Fibroblast of skin of back (primary cell): Measurements from ENCODE around the gene MYT1.

Experiments
- DNase-seq: peaks from one replicate; pipeline ENCODE4 v3.0.0-alpha.2; 2013

The MYT1 gene

DNA sequence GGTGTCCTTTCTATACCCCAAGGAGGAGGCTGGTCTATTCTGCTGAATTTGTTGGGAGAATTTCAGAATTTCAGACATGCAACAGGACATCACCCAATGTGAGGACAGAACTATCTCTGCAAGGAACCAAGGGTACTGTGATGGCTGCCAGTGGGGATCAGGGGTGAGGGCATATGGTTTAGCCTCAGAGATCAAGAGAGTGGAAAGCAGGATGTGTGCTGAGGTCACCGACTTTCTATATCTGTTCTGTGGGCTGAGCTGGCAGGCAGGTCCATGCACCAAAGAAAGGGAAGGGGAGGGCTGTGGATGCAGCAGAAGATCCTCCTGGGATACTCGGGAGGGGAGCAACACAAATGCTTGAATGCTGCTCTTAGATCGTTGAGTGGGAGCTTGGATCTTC lies 28.8 kb downstream of the MYT1 start:
- no peak for DNase-seq

DNA sequence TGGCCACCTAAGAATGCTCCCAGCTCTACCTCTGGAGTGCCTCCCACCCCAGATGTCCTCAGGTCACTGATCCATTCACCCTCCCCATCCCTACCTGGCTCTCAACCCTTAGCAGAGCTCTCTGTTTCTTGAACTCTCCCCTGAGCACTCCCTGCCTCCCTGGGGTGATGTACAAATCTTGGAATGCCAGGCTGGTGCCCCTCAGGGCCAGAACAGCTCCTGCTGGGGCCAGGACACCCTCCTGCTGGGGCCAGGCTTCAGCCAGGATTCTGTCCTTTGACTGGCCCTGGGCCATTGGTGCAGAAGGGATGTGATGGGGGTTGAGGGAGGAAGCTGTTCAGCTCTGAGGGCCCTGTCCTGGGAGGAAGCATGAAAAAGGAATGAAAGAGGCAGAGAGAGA lies 30.0 kb downstream of the MYT1 start:
- no peak for DNase-seq

DNA sequence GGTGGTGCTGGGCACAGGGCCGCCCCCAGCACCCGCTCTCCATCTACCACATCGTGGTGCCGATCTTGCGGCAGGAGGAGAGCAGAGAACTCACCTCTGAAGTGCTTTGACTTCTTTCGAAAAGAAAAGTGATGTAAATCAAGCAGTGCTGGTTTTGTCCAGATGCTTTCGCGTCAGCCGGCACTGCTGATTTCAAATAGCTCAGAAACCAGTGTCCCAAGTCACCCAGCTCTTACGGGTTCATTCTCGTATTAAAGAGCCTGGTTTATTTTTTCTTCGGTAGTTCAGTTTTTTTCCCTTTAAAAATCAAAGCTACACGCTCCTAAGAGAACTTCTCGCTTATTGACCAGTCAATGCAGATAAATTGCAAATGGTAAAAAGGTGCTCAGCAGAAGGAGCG lies 32.1 kb downstream of the MYT1 start:
- no peak for DNase-seq

DNA sequence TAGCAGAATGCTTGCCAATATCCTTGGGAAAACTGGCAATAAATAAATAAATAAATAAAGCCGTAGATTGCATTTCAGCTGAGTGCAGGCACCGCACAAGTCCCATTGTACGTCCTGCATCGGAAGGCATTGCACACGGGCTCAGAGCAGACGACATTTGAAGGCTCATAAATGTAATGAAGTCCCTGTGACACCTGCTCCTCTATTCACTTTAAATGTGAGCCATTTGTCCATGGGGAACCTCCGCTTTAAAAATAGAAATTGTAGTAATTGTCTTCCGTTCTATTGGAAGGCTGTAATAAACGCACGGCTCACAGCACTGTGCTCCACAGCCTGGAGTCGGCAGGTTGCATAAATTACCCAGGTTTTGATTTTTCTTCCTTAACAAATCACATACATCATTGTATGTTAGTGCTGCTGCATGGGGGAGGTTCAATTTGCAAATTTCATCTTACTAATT lies 32.6 kb downstream of the MYT1 start:
- no peak for DNase-seq

DNA sequence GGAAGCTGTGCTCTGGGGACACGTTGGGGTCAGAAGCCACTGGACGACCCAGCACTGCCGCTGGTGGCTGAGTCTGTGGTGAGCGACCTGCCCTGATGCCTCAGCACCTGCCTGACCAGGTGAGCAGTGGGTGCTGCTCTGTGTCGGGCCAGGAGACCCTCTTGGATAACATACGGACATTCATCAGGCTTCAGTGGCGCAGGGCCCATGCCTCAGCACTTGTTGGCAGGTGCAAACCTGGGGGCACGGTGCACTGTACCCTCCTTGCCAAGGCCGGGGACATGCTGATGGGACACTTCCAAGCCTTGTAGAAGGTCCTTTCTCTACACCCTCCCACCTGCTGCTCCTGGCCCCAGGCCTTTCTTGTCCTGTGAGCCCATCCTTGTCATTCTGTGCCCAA lies 34.1 kb downstream of the MYT1 start:
- DNase-seq: no peak

DNA sequence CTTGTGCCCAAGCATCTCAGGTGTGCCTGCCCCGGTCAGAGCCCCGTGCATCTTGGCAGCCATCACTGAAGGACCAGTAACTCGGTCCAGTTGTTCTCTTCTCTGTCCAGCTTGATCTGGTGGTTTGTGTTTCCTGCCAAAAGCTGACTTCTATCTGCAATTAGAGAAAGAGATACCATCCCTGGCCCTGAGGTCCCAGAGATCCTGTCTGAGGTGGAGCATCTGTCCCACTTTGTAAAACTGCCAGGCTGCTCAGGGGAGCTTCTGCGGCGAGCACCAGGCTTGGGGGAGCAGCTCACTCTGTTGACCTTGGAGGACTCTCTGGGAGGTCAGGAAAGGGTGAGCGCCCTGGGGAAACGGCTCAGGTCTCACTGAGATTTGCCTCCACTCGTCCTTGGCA lies 35.1 kb downstream of the MYT1 start:
- DNase-seq: no peak

DNA sequence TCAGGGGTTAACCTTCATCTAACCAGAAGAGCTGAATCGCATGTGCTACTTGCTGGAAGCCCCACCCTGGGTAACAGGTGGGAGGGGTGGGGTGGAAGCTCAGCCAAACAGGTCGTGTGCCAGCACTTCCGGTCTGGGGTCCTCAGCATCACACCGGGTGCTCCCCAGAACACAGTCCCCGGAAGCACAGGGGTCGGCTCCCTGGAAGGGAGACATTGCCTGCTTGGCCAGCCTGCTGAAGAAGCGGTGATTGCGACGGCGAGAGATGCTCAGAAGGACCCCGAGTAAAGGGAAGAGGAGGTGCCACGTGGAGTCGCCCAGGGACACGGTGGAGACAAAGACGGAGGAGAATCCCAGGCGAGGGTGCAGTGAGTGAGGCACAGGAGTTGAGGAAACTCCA lies 36.5 kb downstream of the MYT1 start:
- DNase-seq: no peak

DNA sequence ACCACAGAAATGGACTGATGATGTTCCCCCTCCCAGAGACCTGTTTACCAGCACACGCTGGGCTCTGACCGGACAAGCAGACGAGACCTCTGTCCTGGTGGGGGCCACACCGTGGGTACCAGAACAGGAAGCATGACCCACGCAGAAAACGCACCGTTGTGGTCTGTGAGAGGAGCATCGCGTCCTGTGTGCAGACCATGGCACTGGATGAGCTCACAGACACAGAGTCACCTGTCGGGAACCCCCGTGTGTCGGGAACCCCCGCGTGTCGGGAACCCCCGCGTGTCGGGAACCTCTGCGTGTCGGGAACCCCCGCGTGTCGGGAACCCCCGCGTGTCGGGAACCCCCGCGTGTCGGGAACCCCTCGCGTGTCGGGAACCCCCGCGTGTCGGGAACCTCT lies 37.4 kb downstream of the MYT1 start:
- no peak for DNase-seq

DNA sequence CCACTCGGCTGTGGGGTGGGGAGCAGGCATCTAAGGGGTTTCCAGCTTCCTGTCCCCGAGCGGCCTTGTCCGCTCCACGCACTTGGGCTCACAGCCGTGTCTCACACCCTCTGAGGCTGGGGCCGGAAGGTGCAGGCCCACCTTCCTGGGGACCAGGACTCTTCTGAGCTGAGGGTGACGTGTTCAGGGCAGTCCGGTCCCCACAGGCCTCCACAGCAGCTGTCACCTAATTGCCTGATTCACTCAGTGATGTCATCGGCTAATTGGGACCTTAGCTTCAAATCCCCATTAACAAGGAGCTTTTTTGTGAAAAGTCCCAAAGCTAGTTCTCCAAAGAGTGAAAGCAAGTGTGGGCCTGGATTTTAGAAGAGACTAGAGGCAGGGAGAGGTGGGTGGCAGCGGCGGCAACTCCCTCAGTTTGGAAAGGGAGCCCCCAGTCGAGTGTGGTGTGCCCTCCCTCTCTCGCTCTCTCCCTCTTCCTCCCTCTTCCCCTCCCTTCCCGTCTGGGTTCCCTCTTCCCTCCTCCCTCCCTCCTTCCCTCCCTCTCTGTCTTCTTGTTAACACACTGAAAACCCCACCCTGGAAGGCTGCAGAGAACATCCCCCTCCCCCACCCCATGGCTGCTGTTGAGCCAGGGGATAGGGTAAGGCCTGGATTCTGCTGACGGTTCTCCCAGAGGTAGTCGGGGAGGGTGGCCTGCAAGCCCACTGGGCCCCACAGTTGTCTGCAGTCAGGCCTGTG lies 39.0 kb downstream of the MYT1 start:
- no peak for DNase-seq

DNA sequence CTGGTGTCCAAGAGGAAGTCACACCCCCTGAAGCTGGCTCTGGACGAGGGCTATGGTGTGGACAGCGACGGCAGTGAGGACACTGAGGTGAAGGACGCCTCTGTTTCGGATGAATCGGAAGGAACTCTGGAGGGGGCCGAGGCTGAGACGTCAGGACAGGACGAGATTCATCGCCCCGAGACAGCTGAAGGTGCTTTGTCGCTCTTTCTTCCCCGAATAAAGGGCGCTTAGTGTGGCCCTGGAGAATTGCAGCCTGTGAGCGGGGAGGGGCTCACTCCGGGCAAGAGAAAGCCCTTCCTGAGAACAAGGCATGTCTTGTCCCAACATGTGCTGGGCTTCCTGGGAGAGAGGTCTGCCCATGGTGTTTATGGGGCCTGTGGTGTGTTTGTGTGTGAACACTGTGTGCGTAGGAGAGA lies 41.4 kb downstream of the MYT1 start:
- no peak for DNase-seq

DNA sequence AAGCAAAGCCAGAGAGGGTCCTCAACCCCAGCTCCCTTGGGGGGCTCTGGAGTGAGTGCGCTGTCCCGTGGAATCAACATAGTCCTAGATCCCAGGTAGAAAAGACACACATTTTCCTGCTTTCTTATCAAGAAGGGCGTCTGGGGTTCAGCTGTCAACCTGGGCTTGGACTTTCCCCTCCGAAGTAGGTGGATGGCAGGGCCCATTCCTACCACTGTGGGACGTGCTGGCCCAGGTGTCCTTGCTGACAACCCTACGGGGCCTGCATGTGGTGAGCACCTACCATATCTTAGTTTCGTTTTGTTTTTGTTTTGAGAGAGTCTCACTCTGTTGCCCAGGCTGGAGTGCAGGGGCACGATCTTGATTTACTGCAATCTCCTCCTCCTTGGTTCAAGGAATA lies 42.4 kb downstream of the MYT1 start:
- no peak for DNase-seq

DNA sequence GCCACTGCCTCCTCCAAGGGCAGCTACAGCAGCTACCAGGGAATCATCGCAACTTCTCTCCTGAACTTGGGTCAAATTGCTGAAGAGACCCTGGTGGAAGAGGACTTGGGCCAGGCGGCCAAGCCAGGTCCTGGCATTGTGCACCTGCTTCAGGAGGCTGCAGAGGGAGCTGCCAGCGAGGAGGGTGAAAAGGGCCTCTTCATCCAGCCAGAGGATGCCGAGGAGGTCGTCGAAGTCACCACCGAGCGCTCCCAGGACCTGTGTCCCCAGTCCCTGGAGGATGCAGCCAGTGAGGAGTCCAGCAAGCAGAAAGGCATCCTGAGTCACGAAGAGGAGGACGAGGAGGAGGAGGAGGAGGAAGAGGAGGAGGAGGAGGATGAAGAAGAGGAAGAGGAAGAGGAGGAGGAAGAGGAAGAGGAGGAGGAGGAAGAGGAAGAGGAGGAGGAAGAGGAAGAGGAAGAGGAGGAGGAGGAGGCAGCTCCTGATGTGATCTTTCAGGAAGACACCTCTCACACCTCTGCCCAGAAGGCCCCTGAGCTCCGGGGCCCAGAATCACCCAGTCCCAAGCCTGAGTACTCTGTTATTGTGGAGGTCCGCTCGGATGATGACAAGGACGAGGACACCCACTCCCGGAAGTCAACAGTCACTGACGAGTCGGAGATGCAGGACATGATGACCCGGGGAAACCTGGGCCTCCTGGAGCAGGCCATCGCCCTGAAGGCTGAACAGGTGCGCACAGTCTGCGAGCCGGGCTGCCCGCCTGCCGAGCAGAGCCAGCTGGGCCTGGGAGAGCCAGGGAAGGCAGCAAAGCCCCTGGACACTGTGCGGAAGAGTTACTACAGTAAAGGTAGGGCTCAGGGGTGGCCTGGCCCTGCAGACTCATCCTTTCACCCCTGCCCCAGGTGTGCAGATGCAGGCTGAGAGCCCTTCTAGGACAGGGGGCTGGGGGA lies 43.7 kb downstream of the MYT1 start:
- DNase-seq: no peak

DNA sequence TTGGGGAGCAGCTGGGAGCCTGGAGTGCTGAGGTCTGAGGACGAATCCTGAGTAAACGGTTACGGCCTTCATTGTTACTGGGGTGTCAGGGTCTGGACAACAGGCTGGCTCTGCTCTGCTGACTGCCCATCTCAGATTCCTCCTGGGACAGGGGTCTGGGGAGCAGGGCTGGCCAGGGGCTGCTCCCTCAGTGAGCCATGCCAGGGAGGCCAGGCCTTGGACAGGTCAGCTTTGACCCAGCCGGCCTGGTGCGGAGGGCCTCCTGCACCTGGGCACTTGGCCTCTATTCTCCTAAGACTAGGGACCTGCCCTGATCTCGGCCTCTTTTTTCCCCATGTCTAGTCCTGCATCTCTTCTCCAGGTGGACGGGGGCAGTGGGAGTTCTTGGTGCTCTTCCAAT lies 44.9 kb downstream of the MYT1 start:
- no peak for DNase-seq

DNA sequence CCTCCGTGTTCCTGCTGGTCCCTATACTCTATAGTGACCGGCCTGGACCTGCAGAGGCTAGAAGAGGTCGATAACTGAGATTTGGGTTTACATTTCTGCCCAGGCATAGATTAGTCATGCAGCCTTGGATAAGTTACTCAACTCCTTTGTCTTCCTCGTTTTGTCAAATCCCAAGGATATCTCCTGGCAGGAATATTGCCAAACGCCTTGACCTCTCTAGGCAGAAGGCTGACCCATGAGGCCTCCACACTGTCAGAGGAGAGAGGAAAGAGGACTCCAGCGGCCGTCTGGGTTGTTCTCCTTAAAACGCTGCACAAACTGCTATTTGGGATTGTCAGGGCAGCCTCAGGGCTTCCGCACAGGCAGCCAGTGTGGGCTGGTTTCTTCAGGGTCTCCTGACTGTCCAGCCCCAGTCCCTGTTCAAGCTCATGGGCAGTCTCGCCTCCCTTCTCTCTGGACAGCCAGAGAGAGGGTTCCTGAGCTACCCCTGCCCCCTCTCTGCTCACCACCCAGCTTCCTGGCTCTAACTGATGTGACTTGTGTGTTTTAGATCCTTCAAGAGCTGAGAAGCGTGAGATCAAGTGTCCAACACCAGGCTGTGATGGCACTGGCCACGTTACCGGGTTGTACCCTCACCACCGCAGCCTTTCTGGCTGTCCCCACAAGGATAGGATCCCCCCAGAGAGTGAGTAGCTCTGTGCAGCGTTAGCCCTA lies 46.6 kb downstream of the MYT1 start:
- DNase-seq: no peak

DNA sequence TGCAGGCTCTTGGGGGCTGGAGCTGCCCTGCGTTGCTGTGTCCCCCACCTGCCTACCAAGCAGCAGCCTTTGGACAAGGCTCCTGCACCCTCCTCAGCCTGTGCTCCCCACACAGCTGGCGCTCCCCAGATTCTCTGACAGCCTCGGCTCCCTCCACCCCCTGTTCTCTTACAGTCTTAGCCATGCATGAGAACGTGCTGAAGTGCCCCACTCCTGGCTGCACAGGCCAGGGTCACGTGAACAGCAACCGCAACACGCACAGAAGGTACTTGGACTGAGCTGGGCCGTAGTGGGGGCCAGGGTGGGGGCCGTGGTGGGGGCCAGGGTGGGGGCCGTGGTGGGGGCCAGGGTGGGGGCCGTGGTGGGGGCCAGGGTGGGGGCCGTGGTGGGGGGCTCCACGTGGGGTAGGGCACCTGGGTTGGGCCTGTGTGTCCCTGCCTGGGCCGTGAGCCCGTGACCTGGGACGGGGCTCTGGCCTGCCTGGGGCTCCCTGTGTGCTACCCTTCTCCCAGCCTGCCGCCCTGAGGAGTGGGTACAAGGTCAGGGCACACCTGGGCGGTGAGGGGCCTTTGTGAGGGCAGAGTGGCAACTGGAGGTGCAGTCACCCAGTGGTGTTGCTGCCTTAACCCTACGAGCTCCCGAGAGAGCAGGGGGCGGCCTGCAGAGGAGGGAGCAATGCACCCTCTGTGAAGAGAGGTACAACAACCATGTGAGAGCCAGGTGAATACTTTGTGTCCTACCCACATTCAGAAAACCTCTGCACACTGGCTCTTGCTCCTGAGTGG lies 47.8 kb downstream of the MYT1 start:
- DNase-seq: no peak

DNA sequence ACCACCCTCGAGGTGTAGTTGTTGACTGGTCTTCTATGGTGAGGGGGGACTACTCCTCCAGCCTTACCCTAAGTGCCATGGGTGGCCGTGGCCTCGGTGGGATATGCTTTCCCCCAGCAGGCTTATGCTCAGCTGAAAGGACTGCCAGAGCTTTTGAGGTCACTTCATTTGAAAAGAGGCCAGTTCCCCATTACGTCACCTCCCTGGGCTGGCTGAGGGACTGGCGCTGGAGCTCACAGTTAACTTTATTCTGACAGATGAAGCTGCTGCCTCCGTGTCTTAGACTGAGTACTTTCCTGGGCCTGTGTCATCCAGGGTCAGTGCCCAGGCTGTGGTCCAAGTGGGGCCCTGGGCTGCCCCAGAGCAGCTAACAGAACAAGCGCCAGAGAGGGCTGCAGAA lies 48.5 kb downstream of the MYT1 start:
- DNase-seq: no peak

DNA sequence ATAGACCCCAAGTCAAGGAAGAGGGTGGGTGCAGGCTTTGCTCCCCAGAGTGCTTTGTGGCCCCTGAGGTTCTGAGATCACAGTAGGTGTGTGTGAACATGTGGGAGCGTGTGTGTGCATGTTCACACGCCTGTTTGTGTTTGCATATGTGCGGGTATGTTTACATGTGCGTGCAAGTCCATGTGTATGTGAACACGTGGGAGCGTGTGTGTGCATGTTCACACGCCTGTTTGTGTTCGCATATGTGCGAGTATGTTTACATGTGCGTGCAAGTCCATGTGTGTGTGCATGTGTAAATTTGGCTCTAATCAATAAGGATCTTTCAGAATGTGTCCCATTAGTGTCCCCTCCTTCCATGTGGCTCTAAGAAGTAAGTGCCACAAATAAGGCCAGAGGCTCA lies 49.9 kb downstream of the MYT1 start:
- no peak for DNase-seq

DNA sequence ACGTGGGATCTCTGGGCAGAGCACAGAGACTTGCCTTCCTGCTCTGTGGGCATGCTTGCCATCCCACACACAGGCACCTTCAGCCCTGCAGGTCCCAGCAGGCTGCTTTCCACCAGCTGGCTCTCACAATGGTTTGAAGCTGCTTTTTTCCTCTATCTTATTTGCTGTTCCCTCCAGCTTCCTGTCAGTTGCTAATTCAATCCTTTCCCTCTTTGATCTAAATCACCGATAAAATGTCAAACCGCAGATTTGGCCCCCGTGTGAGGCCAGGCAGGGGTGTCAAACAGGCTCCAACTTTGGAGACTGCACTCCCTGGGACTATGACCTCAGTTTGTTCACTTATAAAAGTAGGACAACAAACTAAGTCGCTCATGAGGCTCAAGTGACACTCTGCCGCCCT lies 50.7 kb downstream of the MYT1 start:
- no peak for DNase-seq

DNA sequence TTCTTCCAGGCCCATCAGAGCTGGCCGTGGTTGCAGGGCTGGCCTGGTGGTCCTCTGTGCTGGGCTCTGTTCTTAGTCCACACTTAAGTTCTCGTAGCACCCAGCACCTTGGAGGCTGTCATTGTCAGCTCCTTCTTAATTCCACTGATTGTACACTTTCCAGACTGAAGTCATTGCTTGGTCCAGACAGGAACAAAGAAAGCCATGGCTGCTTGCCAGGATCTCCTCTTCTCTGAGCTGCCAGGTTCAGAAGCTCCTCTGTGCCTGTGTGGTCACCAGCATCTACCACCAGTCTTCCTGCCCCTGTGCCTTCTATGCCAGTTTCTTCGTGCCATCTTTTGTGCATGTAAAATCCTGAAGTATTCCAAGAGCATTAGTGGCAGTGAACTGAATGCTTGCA lies 51.8 kb downstream of the MYT1 start:
- DNase-seq: no peak

DNA sequence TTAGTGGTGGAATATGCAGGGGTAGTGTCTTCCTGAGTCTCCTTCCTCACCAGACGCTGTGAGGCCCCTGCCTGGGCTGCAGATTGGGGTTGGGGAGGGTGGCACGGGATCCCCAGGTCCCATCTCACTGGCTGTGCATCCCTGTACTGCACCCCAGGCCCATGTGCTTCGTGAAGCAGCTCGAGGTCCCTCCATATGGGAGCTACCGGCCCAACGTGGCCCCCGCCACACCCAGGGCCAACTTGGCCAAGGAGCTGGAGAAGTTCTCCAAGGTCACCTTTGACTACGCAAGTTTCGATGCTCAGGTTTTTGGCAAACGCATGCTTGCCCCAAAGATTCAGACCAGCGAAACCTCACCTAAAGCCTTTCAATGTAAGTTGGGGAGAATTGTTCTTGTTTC lies 52.7 kb downstream of the MYT1 start:
- no peak for DNase-seq

DNA sequence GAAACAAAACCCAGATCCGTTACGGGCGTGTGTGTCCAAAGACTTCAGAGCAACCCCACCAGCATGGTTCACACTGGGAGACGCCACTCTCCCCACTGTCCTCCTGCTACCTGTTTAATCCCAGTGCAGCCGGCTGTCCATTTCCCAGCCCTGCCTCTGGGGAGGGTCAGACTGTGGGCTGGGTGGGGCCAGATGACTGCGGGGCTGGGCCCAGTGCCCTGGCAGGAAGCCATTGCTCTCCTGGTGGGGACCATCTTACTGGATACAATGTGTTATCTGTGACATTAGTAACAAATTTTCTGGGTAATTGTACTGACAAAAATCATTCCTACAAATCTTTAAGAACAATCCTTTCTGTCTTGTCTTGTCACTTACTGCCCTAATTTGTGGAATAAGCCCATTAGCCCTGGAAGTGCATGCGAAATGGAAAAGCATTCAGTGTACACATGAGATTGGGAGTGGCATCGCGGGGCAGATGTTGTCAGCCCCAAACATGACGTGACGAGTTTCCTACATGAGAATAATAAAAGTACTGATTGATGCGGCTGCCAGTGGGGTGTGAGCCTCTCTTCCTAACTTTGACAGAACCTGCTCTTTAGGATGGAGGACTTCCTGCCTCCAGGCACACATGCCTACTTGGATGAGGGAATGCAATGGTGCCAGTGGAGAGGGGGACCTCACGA lies 53.4 kb downstream of the MYT1 start:
- DNase-seq: no peak

DNA sequence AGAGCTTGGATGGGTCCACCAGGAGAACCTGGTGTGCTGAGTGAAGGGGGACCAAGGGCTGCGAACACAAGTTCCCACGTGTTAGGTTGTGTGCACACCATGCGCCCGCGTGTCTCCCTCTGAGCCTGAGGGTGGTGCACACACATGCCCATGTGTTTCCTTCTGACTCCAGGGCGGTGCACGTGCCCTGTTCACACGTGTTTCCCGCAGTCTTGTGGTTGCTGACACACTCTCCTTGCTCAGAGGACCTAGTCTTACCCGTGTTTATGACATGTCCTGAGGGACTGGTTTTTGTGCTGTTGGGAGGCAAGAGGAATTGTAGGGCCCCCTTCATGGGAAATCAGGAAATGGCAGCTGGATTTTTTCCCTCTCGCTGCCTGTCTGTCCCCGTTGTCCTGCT lies 55.0 kb downstream of the MYT1 start:
- peak; percentile 8 for DNase-seq
